K562 (cell line): ENCODE data around the gene CNIH1. TPM values are rescaled to one million over a fixed set of nuclear protein-coding genes. Genes with fewer than 3 reads are reported as not detected.

Source experiments
- CBFA2T3 ChIP-seq: fragments of 450-650 bp; IDR thresholded peaks from 2 replicates; pipeline ENCODE4 v1.6.1; 2017
- CTBP1 ChIP-seq: fragments of 450-650 bp; IDR thresholded peaks from 2 replicates; pipeline ENCODE4 v1.6.1; 2016; ENCODE audit warnings: borderline replicate concordance
- CXXC5 ChIP-seq: fragments of 250-450 bp; sonication (Bioruptor Pico); IDR thresholded peaks from 2 replicates; pipeline ENCODE4 v1.8.0; 2022; ENCODE audit warnings: inconsistent platforms, mild to moderate bottlenecking, moderate library complexity
- DPF2 ChIP-seq: fragments of 450-650 bp; IDR thresholded peaks from 2 replicates; pipeline ENCODE4 v1.6.1; 2016
- ELF4 ChIP-seq: fragments of 450-650 bp; formaldehyde crosslinking; IDR thresholded peaks from 2 replicates; pipeline ENCODE4 v1.4.0; 2022; ENCODE audit warnings: missing genetic modification characterization
- ESRRA ChIP-seq: fragments of 450-650 bp; IDR thresholded peaks from 2 replicates; pipeline ENCODE4 v1.6.1; 2014; ENCODE audit warnings: low read depth, mild to moderate bottlenecking, moderate library complexity, borderline replicate concordance
- HCFC1 ChIP-seq: IDR thresholded peaks from 2 replicates; pipeline ENCODE4 v1.6.1; 2012; ENCODE audit warnings: low read depth, low read length, improper control_type of control experiment
- HNRNPH1 ChIP-seq: fragments of 200-400 bp; formaldehyde crosslinking; optimal IDR thresholded peaks from 2 replicates; pipeline ENCODE3; 2017; ENCODE audit warnings: low read depth, mild to moderate bottlenecking, low read length, moderate library complexity
- JUND ChIP-seq, 2 experiments: IDR thresholded peaks; 2 replicates in 1 of 2; 3 replicates in 1 of 2; pipeline ENCODE4 v1.6.1; 2011; ENCODE audit warnings: borderline replicate concordance in 2 of 2, low read depth in 2 of 2, low read length in 2 of 2, improper control_type of control experiment in 1 of 2, missing biosample characterization in 1 of 2, missing genetic modification characterization in 1 of 2, missing genetic modification reagents in 1 of 2
- MCM2 ChIP-seq: fragments of 450-650 bp; IDR thresholded peaks from 2 replicates; pipeline ENCODE4 v1.6.1; 2017; ENCODE audit warnings: low read depth, mild to moderate bottlenecking
- MEF2D ChIP-seq: conservative IDR thresholded peaks from 2 replicates; pipeline ENCODE4 v1.6.1; 2016; ENCODE audit warnings: low read depth, missing genetic modification characterization, missing compliant biosample characterization
- PHF21A ChIP-seq: fragments of 450-650 bp; IDR thresholded peaks from 2 replicates; pipeline ENCODE4 v1.6.1; 2017; ENCODE audit warnings: low read depth, borderline replicate concordance
- TAF9B ChIP-seq: fragments of 450-650 bp; IDR thresholded peaks from 2 replicates; pipeline ENCODE4 v1.6.1; 2018; ENCODE audit warnings: mild to moderate bottlenecking; ENCODE audit not compliant: partially characterized antibody
- TEAD1 ChIP-seq, 2 experiments: fragments of 450-650 bp in 1 of 2; sonication (generic) in 1 of 2; formaldehyde crosslinking; IDR thresholded peaks; 2 replicates each; pipeline versions ENCODE4 v1.4.0 to v1.8.0; 2020 to 2022; ENCODE audit warnings: mild to moderate bottlenecking in 2 of 2, missing genetic modification reagents in 1 of 2
- ZBED1 ChIP-seq: IDR thresholded peaks from 2 replicates; pipeline ENCODE4 v1.6.1; 2014
- ZBTB7A ChIP-seq: IDR thresholded peaks from 2 replicates; pipeline ENCODE4 v1.6.1; 2011; ENCODE audit warnings: low read depth, mild to moderate bottlenecking, low read length, moderate library complexity, borderline replicate concordance; ENCODE audit not compliant: control insufficient read depth
- ZFX ChIP-seq: sonication (generic); formaldehyde crosslinking; IDR thresholded peaks from 2 replicates; pipeline ENCODE4 v1.8.0; 2022; ENCODE audit warnings: mild to moderate bottlenecking, missing genetic modification reagents, moderate library complexity
- ZNF12 ChIP-seq: sonication (generic); formaldehyde crosslinking; IDR thresholded peaks from 2 replicates; pipeline ENCODE4 v1.4.0; 2020; ENCODE audit warnings: mild to moderate bottlenecking, missing genetic modification reagents
- ZNF143 ChIP-seq: sonication (generic); formaldehyde crosslinking; IDR thresholded peaks from 2 replicates; pipeline ENCODE4 v1.9.0; 2022; ENCODE audit warnings: mild to moderate bottlenecking, missing genetic modification reagents
- ZNF174 ChIP-seq: fragments of 250-450 bp; sonication (Bioruptor Pico); IDR thresholded peaks from 2 replicates; pipeline ENCODE4 v1.4.0; 2020; ENCODE audit warnings: mild to moderate bottlenecking
- ZNF197 ChIP-seq: fragments of 200-800 bp; sonication (Bioruptor generic); IDR thresholded peaks from 2 replicates; pipeline ENCODE4 v1.6.1; 2016; ENCODE audit warnings: low read depth, missing genetic modification characterization, missing compliant biosample characterization
- ZNF3 ChIP-seq: fragments of 250-450 bp; sonication (Bioruptor Pico); IDR thresholded peaks from 2 replicates; pipeline ENCODE4 v1.5.0; 2021; ENCODE audit warnings: mild to moderate bottlenecking, moderate library complexity
- polyA plus RNA-seq, 8 experiments: library from polyadenylated mRNA; depleted of rRNA in 4 of 8; stranded (reverse) in 5 of 8; unstranded in 3 of 8; fragments of >200 nt; fragmentation: Nextera tagmentation in 2 of 8; fragmentation: Illumina TruSeq in 1 of 8; extraction: Ambion mirVana in 2 of 8; extraction: Trizol in 1 of 8; gene quantifications; 2 replicates each; pipeline versions ENCODE4 v1.2.1 to v1.2.3, GENCODE V29; 2011 to 2014; ENCODE audit warnings: inconsistent platforms in 1 of 8, missing spikeins in 1 of 8
- total RNA-seq, 7 experiments: library from RNA; depleted of rRNA in 6 of 7; stranded (reverse); fragments of >200 nt in 6 of 7; fragmentation: Illumina TruSeq in 2 of 7; extraction: Trizol in 2 of 7; gene quantifications; 2 replicates each; pipeline versions ENCODE4 v1.2.1 to v1.2.3, GENCODE V29; 2011 to 2021; ENCODE audit warnings: low replicate concordance in 1 of 7
- TF ChIP-seq, protein P1 (sequence below): IDR thresholded peaks from 2 replicates; pipeline ENCODE4 v1.6.1; 2011; ENCODE audit warnings: borderline replicate concordance, low read depth, mild to moderate bottlenecking, moderate library complexity, low read length; ENCODE audit not compliant: insufficient read depth, poor library complexity, severe bottlenecking
- TF ChIP-seq, protein P2 (sequence below): conservative IDR thresholded peaks from 2 replicates; pipeline ENCODE4 v1.6.1; 2011; ENCODE audit warnings: low read depth, mild to moderate bottlenecking, low read length; ENCODE audit not compliant: control insufficient read depth

The CNIH1 gene
- total and polyA plus RNA-seq, 9 of the 15 experiments (the other 6 are each of a cell fraction or from before 2014, with no cell fraction given), result 13.9 to 283 (median 77.3) TPM

- TF ChIP-seq, protein P1, sequence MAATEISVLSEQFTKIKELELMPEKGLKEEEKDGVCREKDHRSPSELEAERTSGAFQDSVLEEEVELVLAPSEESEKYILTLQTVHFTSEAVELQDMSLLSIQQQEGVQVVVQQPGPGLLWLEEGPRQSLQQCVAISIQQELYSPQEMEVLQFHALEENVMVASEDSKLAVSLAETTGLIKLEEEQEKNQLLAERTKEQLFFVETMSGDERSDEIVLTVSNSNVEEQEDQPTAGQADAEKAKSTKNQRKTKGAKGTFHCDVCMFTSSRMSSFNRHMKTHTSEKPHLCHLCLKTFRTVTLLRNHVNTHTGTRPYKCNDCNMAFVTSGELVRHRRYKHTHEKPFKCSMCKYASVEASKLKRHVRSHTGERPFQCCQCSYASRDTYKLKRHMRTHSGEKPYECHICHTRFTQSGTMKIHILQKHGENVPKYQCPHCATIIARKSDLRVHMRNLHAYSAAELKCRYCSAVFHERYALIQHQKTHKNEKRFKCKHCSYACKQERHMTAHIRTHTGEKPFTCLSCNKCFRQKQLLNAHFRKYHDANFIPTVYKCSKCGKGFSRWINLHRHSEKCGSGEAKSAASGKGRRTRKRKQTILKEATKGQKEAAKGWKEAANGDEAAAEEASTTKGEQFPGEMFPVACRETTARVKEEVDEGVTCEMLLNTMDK, result peak; percentile 86
- peak; percentile 23; the same call in 1 of the 2 replicates for TF ChIP-seq DPF2
- TF ChIP-seq CBFA2T3, result no peak
- TF ChIP-seq ZFX (CRISPR knock-in tag), result peak; percentile 93
- peak; percentile 15; the same call in 1 of the 2 replicates for TF ChIP-seq JUND (IDR thresholded peaks at IDR 0.05; ENCODE audit: borderline replicate concordance, low read depth, low read length)
- TF ChIP-seq JUND (tag; IDR thresholded peaks at IDR 0.05; ENCODE audit: borderline replicate concordance, low read depth, low read length), result no peak
- no peak for TF ChIP-seq MEF2D (tag)
- TF ChIP-seq ZBTB7A, result peak; percentile 27; the same call in 1 of the 2 replicates
- TF ChIP-seq ELF4, result no peak
- TF ChIP-seq, protein P2, sequence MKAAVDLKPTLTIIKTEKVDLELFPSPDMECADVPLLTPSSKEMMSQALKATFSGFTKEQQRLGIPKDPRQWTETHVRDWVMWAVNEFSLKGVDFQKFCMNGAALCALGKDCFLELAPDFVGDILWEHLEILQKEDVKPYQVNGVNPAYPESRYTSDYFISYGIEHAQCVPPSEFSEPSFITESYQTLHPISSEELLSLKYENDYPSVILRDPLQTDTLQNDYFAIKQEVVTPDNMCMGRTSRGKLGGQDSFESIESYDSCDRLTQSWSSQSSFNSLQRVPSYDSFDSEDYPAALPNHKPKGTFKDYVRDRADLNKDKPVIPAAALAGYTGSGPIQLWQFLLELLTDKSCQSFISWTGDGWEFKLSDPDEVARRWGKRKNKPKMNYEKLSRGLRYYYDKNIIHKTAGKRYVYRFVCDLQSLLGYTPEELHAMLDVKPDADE, result no peak
- no peak for TF ChIP-seq HNRNPH1
- no peak for TF ChIP-seq ZNF197 (CRISPR knock-in tag)
- no peak for TF ChIP-seq ZNF3
- no peak for TF ChIP-seq PHF21A
- no peak for TF ChIP-seq MCM2
- no peak for TF ChIP-seq ZNF174 (CRISPR knock-in tag)
- TF ChIP-seq ZBED1, result no peak
- peak; percentile 82; the same call in 1 of the 2 replicates for TF ChIP-seq ESRRA
- TF ChIP-seq ZNF143 (CRISPR knock-in tag), result peak; percentile 76
- TF ChIP-seq CTBP1, result peak; percentile 83; the same call in 1 of the 2 replicates
- TF ChIP-seq ZNF12, result 0 out of 2 replicates have a peak, but pooled peaks have one; percentile 39
- TF ChIP-seq HCFC1, result peak; percentile 28; the same call in 1 of the 2 replicates
- TF ChIP-seq TEAD1 (CRISPR knock-in tag; IDR thresholded peaks at IDR 0.05), result no peak
- TF ChIP-seq CXXC5 (CRISPR knock-in tag), result peak; percentile 82
- no peak for TF ChIP-seq TAF9B
Observed at GRCh38 chr14:54440873-54441868, at the start of gene CNIH1 (continued).
